H9 (cell line): ENCODE data around the gene ZSWIM6. TPM values are rescaled to one million over a fixed set of nuclear protein-coding genes. Genes with fewer than 3 reads are reported as not detected.

Source experiments
- DNase-seq: peaks from one replicate; pipeline ENCODE4 v3.0.0-alpha.2; 2017
- H2AFZ ChIP-seq: one replicate; pipeline ENCODE4 v1.6.1; 2013; ENCODE audit warnings: mild to moderate bottlenecking, low read length, control low read depth, moderate library complexity
- H2AK5ac ChIP-seq: 2 replicates; pipeline ENCODE4 v1.6.1; 2013; ENCODE audit warnings: low read length, control low read depth, mixed read lengths; ENCODE audit not compliant: insufficient read length
- H2BK120ac ChIP-seq: one replicate; pipeline ENCODE4 v1.6.1; 2013; ENCODE audit warnings: low read depth, mild to moderate bottlenecking, low read length, control low read depth, inconsistent platforms; ENCODE audit not compliant: poor library complexity, severe bottlenecking
- H2BK12ac ChIP-seq: 2 replicates; pipeline ENCODE4 v1.6.1; 2013; ENCODE audit warnings: low read length, control low read depth, mixed read lengths, low read depth; ENCODE audit not compliant: insufficient read length
- H2BK15ac ChIP-seq: 2 replicates; pipeline ENCODE4 v1.6.1; 2013; ENCODE audit warnings: low read depth, low read length, control low read depth
- H2BK20ac ChIP-seq: one replicate; pipeline ENCODE4 v1.6.1; 2013; ENCODE audit warnings: low read depth, mild to moderate bottlenecking, low read length, control low read depth, inconsistent platforms; ENCODE audit not compliant: poor library complexity, severe bottlenecking
- H2BK5ac ChIP-seq: 2 replicates; pipeline ENCODE4 v1.6.1; 2013; ENCODE audit warnings: low read length, control low read depth, mixed read lengths; ENCODE audit not compliant: insufficient read length
- H3K14ac ChIP-seq: 2 replicates; pipeline ENCODE4 v1.6.1; 2013; ENCODE audit warnings: low read length, control low read depth; ENCODE audit not compliant: insufficient read depth
- H3K18ac ChIP-seq: 2 replicates; pipeline ENCODE4 v1.6.1; 2013; ENCODE audit warnings: low read depth, mild to moderate bottlenecking, mixed read lengths, low read length, control low read depth; ENCODE audit not compliant: insufficient read length
- H3K23ac ChIP-seq: 2 replicates; pipeline ENCODE4 v1.6.1; 2013; ENCODE audit warnings: low read length, control low read depth, mixed read lengths, low read depth; ENCODE audit not compliant: insufficient read length
- H3K23me2 ChIP-seq: 2 replicates; pipeline ENCODE4 v1.6.1; 2013; ENCODE audit warnings: low read depth, mild to moderate bottlenecking, mixed read lengths, low read length, control low read depth; ENCODE audit not compliant: insufficient read length, poor library complexity, severe bottlenecking
- H3K27ac ChIP-seq: 2 replicates; pipeline ENCODE4 v1.5.1; 2013; ENCODE audit warnings: low read length, control low read depth, mixed read lengths, low read depth; ENCODE audit not compliant: insufficient read length
- H3K27me3 ChIP-seq: 2 replicates; pipeline ENCODE4 v1.6.1; 2013; ENCODE audit warnings: low read length, control low read depth, inconsistent platforms; ENCODE audit not compliant: insufficient read depth
- H3K4ac ChIP-seq: 2 replicates; pipeline ENCODE4 v1.6.1; 2013; ENCODE audit warnings: low read depth, mild to moderate bottlenecking, control low read depth, inconsistent platforms, low read length, moderate library complexity
- H3K4me1 ChIP-seq: 2 replicates; pipeline ENCODE4 v1.6.1; 2013; ENCODE audit warnings: low read length, control low read depth, inconsistent platforms; ENCODE audit not compliant: insufficient read depth
- H3K4me2 ChIP-seq: 2 replicates; pipeline ENCODE4 v1.6.1; 2013; ENCODE audit warnings: low read length, control low read depth, mixed read lengths; ENCODE audit not compliant: insufficient read length, insufficient read depth
- H3K56ac ChIP-seq: 2 replicates; pipeline ENCODE4 v1.6.1; 2013; ENCODE audit warnings: low read depth, mild to moderate bottlenecking, mixed read lengths, low read length, control low read depth; ENCODE audit not compliant: insufficient read length
- H3K79me1 ChIP-seq: 2 replicates; pipeline ENCODE4 v1.6.1; 2013; ENCODE audit warnings: low read depth, mild to moderate bottlenecking, moderate library complexity, low read length, control low read depth, inconsistent platforms; ENCODE audit not compliant: insufficient read depth, poor library complexity, severe bottlenecking
- H3K79me2 ChIP-seq: 2 replicates; pipeline ENCODE4 v1.6.1; 2013; ENCODE audit warnings: low read length, control low read depth, inconsistent platforms; ENCODE audit not compliant: insufficient read depth
- H3K9ac ChIP-seq: 2 replicates; pipeline ENCODE4 v1.6.1; 2013; ENCODE audit warnings: low read length, control low read depth, mixed read lengths; ENCODE audit not compliant: insufficient read length; ENCODE audit errors: extremely low read depth
- H3K9me3 ChIP-seq: one replicate; pipeline ENCODE4 v1.6.1; 2013; ENCODE audit warnings: low read depth, low read length, inconsistent platforms; ENCODE audit not compliant: control insufficient read depth
- H3T11ph ChIP-seq: one replicate; pipeline ENCODE4 v1.6.1; 2013; ENCODE audit warnings: mild to moderate bottlenecking, low read length, control low read depth, inconsistent platforms
- H4K20me1 ChIP-seq: one replicate; pipeline ENCODE4 v1.6.1; 2013; ENCODE audit not compliant: control insufficient read depth, insufficient read length, insufficient read depth
- H4K5ac ChIP-seq: 2 replicates; pipeline ENCODE4 v1.6.1; 2013; ENCODE audit warnings: low read depth, mild to moderate bottlenecking, mixed read lengths, low read length, control low read depth; ENCODE audit not compliant: insufficient read length
- H4K8ac ChIP-seq: replicated peaks from 2 replicates; pipeline ENCODE4 v1.6.1; 2013; ENCODE audit warnings: low read length, control low read depth, mixed read lengths, low read depth; ENCODE audit not compliant: insufficient read length
- H4K91ac ChIP-seq: 2 replicates; pipeline ENCODE4 v1.6.1; 2013; ENCODE audit warnings: low read depth, mild to moderate bottlenecking, moderate library complexity, mixed read lengths, low read length, control low read depth; ENCODE audit not compliant: insufficient read length
- H3K27ac Mint-ChIP-seq, 3 experiments: 2 replicates in 2 of 3; 3 replicates in 1 of 3; pipeline ENCODE4 v1.8.0; 2020 to 2021; ENCODE audit warnings: mixed read lengths in 3 of 3, mild to moderate bottlenecking in 1 of 3, moderate library complexity in 1 of 3
- H3K27me3 Mint-ChIP-seq: 2 replicates; pipeline ENCODE4 v1.8.0; 2021; ENCODE audit warnings: low read depth, mild to moderate bottlenecking, moderate library complexity, mixed read lengths
- H3K36me3 Mint-ChIP-seq, 3 experiments: 2 replicates in 2 of 3; 3 replicates in 1 of 3; pipeline ENCODE4 v1.8.0; 2020 to 2021; ENCODE audit warnings: low read depth in 3 of 3, mixed read lengths in 3 of 3; ENCODE audit not compliant: insufficient read depth in 1 of 3
- H3K4me1 Mint-ChIP-seq, 2 experiments: 2 replicates each; pipeline ENCODE4 v1.8.0; 2020; ENCODE audit warnings: mixed read lengths in 2 of 2
- H3K4me3 Mint-ChIP-seq, 2 experiments: 2 replicates in 1 of 2; 3 replicates in 1 of 2; pipeline ENCODE4 v1.8.0; 2020 to 2021; ENCODE audit warnings: mild to moderate bottlenecking in 2 of 2, mixed read lengths in 2 of 2, moderate library complexity in 1 of 2
- H3K9me3 Mint-ChIP-seq, 2 experiments: 2 replicates in 1 of 2; 3 replicates in 1 of 2; pipeline ENCODE4 v1.8.0; 2020; ENCODE audit warnings: mild to moderate bottlenecking in 2 of 2, mixed read lengths in 2 of 2, moderate library complexity in 1 of 2
- WGBS: extraction: QIAGEN DNeasy Blood & Tissue Kit; methylation state at CpG from one replicate; pipeline ENCODE4 v1.1.7; 2013; ENCODE audit warnings: missing lambda C conversion rate, low lambda C conversion rate, mixed read lengths; ENCODE audit not compliant: insufficient read length; ENCODE audit errors: extremely low coverage; 5-methylcytosine and 5-hydroxymethylcytosine counted together
- total RNA-seq: library from RNA; stranded (reverse); gene quantifications from 2 replicates; pipeline ENCODE4 v1.2.1, GENCODE V29; 2021
- TF ChIP-seq, protein P1 (sequence below): fragments of 200-600 bp; sonication (generic); conservative IDR thresholded peaks from 3 replicates; pipeline ENCODE4 v1.8.0; 2021; ENCODE audit warnings: antibody characterized with exemption, mild to moderate bottlenecking

The ZSWIM6 gene
- total RNA-seq, 1 experiment from 2014 or later = 11.5 TPM

DNA sequence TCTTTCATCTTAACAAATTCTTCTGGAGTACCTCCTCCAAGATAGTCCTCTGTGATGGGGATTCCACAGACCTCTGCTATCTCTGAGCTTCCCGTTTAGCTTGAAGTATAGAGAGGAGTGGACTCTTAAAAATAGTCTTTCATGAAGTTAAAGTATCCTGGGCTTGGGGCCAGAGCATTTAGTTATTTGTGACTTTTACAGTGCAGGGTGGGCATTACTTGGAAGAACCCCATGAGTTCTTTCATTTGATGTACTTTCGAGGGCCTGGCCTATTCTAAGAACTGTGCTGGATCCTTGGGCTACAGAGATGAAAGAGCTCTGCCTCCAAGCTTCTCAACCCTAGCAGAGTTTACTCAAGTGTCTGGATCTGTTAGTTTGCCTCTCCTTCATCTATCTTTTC is 131.5 kb downstream of the ZSWIM6 start:
- H4K8ac ChIP-seq = no peak overlapping the region
- H3K18ac ChIP-seq = no peak overlapping the region
- peaks cover 4% of the 10 kb centered on the region for H3K4me1 ChIP-seq
- H3T11ph ChIP-seq = no peak overlapping the region
- no peak overlapping the region for H3K27ac ChIP-seq
- no peaks in the 10 kb centered on the region for H3K27me3 ChIP-seq
- H3K23me2 ChIP-seq = no peaks in the 10 kb centered on the region
- H3K9me3 ChIP-seq = no peaks in the 10 kb centered on the region
- TF ChIP-seq, protein P1, sequence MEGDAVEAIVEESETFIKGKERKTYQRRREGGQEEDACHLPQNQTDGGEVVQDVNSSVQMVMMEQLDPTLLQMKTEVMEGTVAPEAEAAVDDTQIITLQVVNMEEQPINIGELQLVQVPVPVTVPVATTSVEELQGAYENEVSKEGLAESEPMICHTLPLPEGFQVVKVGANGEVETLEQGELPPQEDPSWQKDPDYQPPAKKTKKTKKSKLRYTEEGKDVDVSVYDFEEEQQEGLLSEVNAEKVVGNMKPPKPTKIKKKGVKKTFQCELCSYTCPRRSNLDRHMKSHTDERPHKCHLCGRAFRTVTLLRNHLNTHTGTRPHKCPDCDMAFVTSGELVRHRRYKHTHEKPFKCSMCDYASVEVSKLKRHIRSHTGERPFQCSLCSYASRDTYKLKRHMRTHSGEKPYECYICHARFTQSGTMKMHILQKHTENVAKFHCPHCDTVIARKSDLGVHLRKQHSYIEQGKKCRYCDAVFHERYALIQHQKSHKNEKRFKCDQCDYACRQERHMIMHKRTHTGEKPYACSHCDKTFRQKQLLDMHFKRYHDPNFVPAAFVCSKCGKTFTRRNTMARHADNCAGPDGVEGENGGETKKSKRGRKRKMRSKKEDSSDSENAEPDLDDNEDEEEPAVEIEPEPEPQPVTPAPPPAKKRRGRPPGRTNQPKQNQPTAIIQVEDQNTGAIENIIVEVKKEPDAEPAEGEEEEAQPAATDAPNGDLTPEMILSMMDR = no peak
- H3K4me3 Mint-ChIP-seq = no peak overlapping the region
- H3K4me1 Mint-ChIP-seq = peaks cover 19 to 20% of the 10 kb centered on the region in 2 experiments
- DNase-seq = no peak
- H3K4ac ChIP-seq = no peak overlapping the region
- peaks cover 7% of the 10 kb centered on the region for H3K79me1 ChIP-seq
- no peak overlapping the region for H2BK120ac ChIP-seq
- H3K56ac ChIP-seq = no peak overlapping the region
- no peak overlapping the region for H2AK5ac ChIP-seq
- H2BK20ac ChIP-seq = no peak overlapping the region
- H2AFZ ChIP-seq = no peak overlapping the region
- H3K14ac ChIP-seq = no peak overlapping the region
- no peak overlapping the region for H2BK12ac ChIP-seq
- no peak overlapping the region for H4K5ac ChIP-seq
- WGBS = no CpG with 5 or more reads among the region's 2 CpGs
- H3K27me3 Mint-ChIP-seq = no peaks in the 10 kb centered on the region
- no peak overlapping the region for H2BK5ac ChIP-seq
- no peak overlapping the region for H3K9ac ChIP-seq
- H3K36me3 Mint-ChIP-seq = no peaks in the 10 kb centered on the region
- H3K9me3 Mint-ChIP-seq = no peaks in the 10 kb centered on the region
- no peaks in the 10 kb centered on the region for H4K20me1 ChIP-seq
- no peaks in the 10 kb centered on the region; the same call in 1 of the 2 replicates for H3K79me2 ChIP-seq
- H4K91ac ChIP-seq = no peak overlapping the region
- H2BK15ac ChIP-seq = no peak overlapping the region
- H3K27ac Mint-ChIP-seq = no peak overlapping the region
- no peak overlapping the region for H3K4me2 ChIP-seq
- no peak overlapping the region for H3K23ac ChIP-seq
